ENCODE measurements around the gene DYRK1A. TPM values are rescaled to one million over a fixed set of nuclear protein-coding genes. Genes with fewer than 3 reads are reported as not detected.
A peak's percentile ranks its signal among the peaks of the same experiment; 100 is the strongest.

Gene DYRK1A
- total RNA-seq, 1 experiment from 2014 or later, result 49.3 TPM

GRCh38 chr21:37534431-37534830 is 167.9 kb downstream of the DYRK1A start:
- intact Hi-C loops (cut with micrococcal nuclease), result no loop called here
- H3K4me1 ChIP-seq (ENCODE audit: control insufficient read depth in 1 of 2, insufficient read depth in 2 of 2, low read length in 2 of 2), result peaks cover 25 to 27% of the 10 kb centered on the region in 2 experiments
- peak overlapping the region; percentile 79; the same call in 1 of the 2 replicates for H3K4me2 ChIP-seq (ENCODE audit: low read length)
- no peaks in the 10 kb centered on the region for H3K9me2 ChIP-seq (ENCODE audit: insufficient read depth)
- H3K4me3 ChIP-seq (replicated peaks in 1 of 2; ENCODE audit: low read depth in 1 of 2, low read length in 2 of 2), result no peak overlapping the region
- ChIA-PET CTCF (no interaction called here), POLR2A (no interaction called here), RAD21 (ENCODE audit: low non-redundant PET in 1 of 2, low total read pairs in 2 of 2, uncharacterized antibody in 2 of 2, unreplicated experiment in 2 of 2) (no interaction called here)
- no peak for TF ChIP-seq MAX (IDR thresholded peaks at IDR 0.05)
- TF ChIP-seq ATF3 (IDR thresholded peaks at IDR 0.05), result no peak
- no peak for TF ChIP-seq FOSL1 (IDR thresholded peaks at IDR 0.05; ENCODE audit: low read depth)
- no peak for TF ChIP-seq CBX3 (IDR thresholded peaks at IDR 0.05; ENCODE audit: low read depth)
- TF ChIP-seq YY1 (IDR thresholded peaks at IDR 0.05; ENCODE audit: extremely low read depth, insufficient replicate concordance, low read depth, low read length), result no peak
- TF ChIP-seq POLR2AphosphoS5 (IDR thresholded peaks at IDR 0.05; ENCODE audit: low read depth, low read length), result no peak
- TF ChIP-seq RAD21 (IDR thresholded peaks at IDR 0.05; ENCODE audit: low read depth), result no peak
- no peak for TF ChIP-seq EGR1 (IDR thresholded peaks at IDR 0.05; ENCODE audit: low read depth)
- no peak for TF ChIP-seq EZH2 (IDR thresholded peaks at IDR 0.05)
- TF ChIP-seq REST (IDR thresholded peaks at IDR 0.05; ENCODE audit: low read depth), result no peak
- TF ChIP-seq SP1 (IDR thresholded peaks at IDR 0.05; ENCODE audit: low read depth), result no peak
- no peak for TF ChIP-seq ZFX (IDR thresholded peaks at IDR 0.05)
- TF ChIP-seq SIN3A (IDR thresholded peaks at IDR 0.05; ENCODE audit: low read depth), result no peak
- TF ChIP-seq POLR2A (IDR thresholded peaks at IDR 0.05; ENCODE audit: borderline replicate concordance, extremely low read depth, insufficient read depth, insufficient read length), result no peak
- no peak for TF ChIP-seq CTCF (IDR thresholded peaks at IDR 0.05 in 2 of 3, conservative IDR thresholded peaks at IDR 0.05 in 1 of 3; ENCODE audit: borderline replicate concordance in 1 of 3, insufficient read depth in 1 of 3, low read depth in 2 of 3, low read length in 2 of 3)
- no peak for TF ChIP-seq JUND (IDR thresholded peaks at IDR 0.05)
- no peak for TF ChIP-seq EZH2phosphoT487 (IDR thresholded peaks at IDR 0.05; ENCODE audit: borderline replicate concordance)
- no peak for TF ChIP-seq TCF7L2 (IDR thresholded peaks at IDR 0.05; ENCODE audit: borderline replicate concordance, extremely low read depth, insufficient read depth, insufficient read length)
- no peak for TF ChIP-seq ZBTB33 (IDR thresholded peaks at IDR 0.05; ENCODE audit: extremely low read depth, insufficient replicate concordance, low read length)
- no TSS peak for BruUV-seq (replicated peaks)
- H2AFZ ChIP-seq (ENCODE audit: low read depth, low read length, poor library complexity, severe bottlenecking), result no peak overlapping the region
- H3K27ac ChIP-seq (ENCODE audit: low read depth, low read length), result no peak overlapping the region
- H3K27me3 ChIP-seq (ENCODE audit: insufficient read depth, low read length), result no peaks in the 10 kb centered on the region
- ATAC-seq (no peak), DNase-seq (ENCODE audit: low read depth, low spot score) (no peak)
- H3K9ac ChIP-seq (ENCODE audit: low read length), result no peak overlapping the region
- H3K36me3 ChIP-seq (ENCODE audit: control insufficient read depth in 1 of 2, insufficient read depth in 2 of 2, low read length in 2 of 2), result no peaks in the 10 kb centered on the region
- no peaks in the 10 kb centered on the region for H3K9me3 ChIP-seq (ENCODE audit: control insufficient read depth in 1 of 2, insufficient read depth in 1 of 2, low read depth in 1 of 2, low read length in 2 of 2)
- no peaks in the 10 kb centered on the region for H4K20me1 ChIP-seq (ENCODE audit: insufficient read depth)
- no peaks in the 10 kb centered on the region for H3K79me2 ChIP-seq (ENCODE audit: insufficient read depth, low read length)
